K562 (cell line): ENCODE data around the gene CERS6.

Experiments
- POLR2A ChIP-seq: fragments of 450-650 bp; conservative IDR thresholded peaks from 2 replicates; pipeline ENCODE4 v1.6.1; 2016
- ZNF146 ChIP-seq: IDR thresholded peaks from one replicate; pipeline ENCODE4 v1.6.1; 2018; ENCODE audit warnings: missing compliant biosample characterization; ENCODE audit not compliant: unreplicated experiment

GRCh38 chr2:168690381-168690885 lies 234.4 kb downstream of the CERS6 start:
- TF ChIP-seq ZNF146 (no peak), POLR2A (no peak)
